HFFc6 (cell line): ENCODE data around the gene PARD3. TPM values are rescaled to one million over a fixed set of nuclear protein-coding genes. Genes with fewer than 3 reads are reported as not detected.
"Not testable (repeated sequence)": the region's sequence is repeated elsewhere in the genome, so short reads cannot be mapped to it uniquely, and the experiment has no call there.

Source experiments
- DNase-seq: peaks from one replicate; pipeline ENCODE4 v3.0.0-alpha.2; 2018
- H3K27ac Mint-ChIP-seq: 2 replicates; pipeline ENCODE4 v1.8.0; 2020; ENCODE audit warnings: mild to moderate bottlenecking, mixed read lengths
- H3K27me3 Mint-ChIP-seq: 2 replicates; pipeline ENCODE4 v1.8.0; 2021; ENCODE audit warnings: mild to moderate bottlenecking, moderate library complexity, mixed read lengths; ENCODE audit not compliant: insufficient read depth
- H3K36me3 Mint-ChIP-seq: 2 replicates; pipeline ENCODE4 v1.8.0; 2021; ENCODE audit warnings: low read depth, mixed read lengths
- H3K4me1 Mint-ChIP-seq: 2 replicates; pipeline ENCODE4 v1.8.0; 2020; ENCODE audit warnings: low read depth, mixed read lengths
- H3K4me3 Mint-ChIP-seq: 2 replicates; pipeline ENCODE4 v1.8.0; 2020; ENCODE audit warnings: mild to moderate bottlenecking, moderate library complexity, mixed read lengths
- H3K9me3 Mint-ChIP-seq: 2 replicates; pipeline ENCODE4 v1.8.0; 2020; ENCODE audit warnings: mild to moderate bottlenecking, mixed read lengths
- total RNA-seq, 6 experiments: library from RNA; stranded (reverse); fragmentation: NEBNext Ultra II Directional; extraction: Animal tissue kit (Norgen Biotek cat#: 25700); gene quantifications; 2 replicates in 1 of 6; 3 replicates in 5 of 6; pipeline ENCODE4 v1.2.3, GENCODE V29; 2021
- TF ChIP-seq, protein P1 (sequence below): fragments of 200-600 bp; sonication (generic); IDR thresholded peaks from 2 replicates; pipeline ENCODE4 v1.5.0; 2021; ENCODE audit warnings: antibody characterized with exemption, mild to moderate bottlenecking

PARD3 gene
- total RNA-seq, 6 experiments from 2014 or later, result 19.9 to 24.3 (median 23.1) TPM

DNA sequence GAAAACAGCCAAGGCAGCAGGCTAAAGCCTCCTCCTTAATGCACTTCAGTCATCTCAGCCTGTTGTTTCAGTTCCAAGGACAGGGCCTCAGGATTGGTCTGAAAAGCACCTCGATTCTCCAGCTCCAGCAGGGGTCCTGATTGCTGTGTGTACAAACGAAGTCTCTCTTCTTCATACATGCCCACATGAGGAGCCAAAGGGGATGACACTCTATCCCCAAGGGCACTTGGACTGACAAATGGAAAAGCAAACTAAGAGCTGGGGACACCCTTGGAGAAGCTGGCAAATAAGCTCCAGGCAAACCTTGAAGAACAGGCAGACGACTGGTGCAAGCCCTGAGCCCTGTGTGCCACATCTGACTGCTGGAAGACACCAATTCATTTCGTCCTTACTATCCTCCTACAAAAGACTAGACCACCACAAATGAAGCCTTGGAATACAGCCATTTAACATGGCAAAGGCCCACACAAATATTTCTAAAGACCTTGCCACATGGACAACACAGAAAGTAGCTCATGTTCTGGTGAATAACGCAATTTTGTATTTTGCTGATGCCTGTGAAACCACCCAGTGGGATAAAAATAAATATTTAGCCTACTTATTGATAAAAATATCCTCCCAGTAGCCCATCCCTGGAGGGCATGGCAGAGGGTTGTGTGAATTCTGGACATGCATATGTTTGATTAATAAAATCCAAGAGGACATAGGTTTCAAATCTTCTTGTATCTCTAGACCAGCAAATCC is 61.9 kb downstream of the PARD3 start:
- Mint-ChIP-seq H3K4me3 (no peak overlapping the region), H3K36me3 (no peaks in the 10 kb centered on the region), H3K27ac (no peak overlapping the region), H3K27me3 (peaks cover 2% of the 10 kb centered on the region; the same call in 1 of the 2 replicates), H3K9me3 (no peaks in the 10 kb centered on the region), H3K4me1 (peaks cover 36% of the 10 kb centered on the region)
- DNase-seq, result no peak
- TF ChIP-seq, protein P1, sequence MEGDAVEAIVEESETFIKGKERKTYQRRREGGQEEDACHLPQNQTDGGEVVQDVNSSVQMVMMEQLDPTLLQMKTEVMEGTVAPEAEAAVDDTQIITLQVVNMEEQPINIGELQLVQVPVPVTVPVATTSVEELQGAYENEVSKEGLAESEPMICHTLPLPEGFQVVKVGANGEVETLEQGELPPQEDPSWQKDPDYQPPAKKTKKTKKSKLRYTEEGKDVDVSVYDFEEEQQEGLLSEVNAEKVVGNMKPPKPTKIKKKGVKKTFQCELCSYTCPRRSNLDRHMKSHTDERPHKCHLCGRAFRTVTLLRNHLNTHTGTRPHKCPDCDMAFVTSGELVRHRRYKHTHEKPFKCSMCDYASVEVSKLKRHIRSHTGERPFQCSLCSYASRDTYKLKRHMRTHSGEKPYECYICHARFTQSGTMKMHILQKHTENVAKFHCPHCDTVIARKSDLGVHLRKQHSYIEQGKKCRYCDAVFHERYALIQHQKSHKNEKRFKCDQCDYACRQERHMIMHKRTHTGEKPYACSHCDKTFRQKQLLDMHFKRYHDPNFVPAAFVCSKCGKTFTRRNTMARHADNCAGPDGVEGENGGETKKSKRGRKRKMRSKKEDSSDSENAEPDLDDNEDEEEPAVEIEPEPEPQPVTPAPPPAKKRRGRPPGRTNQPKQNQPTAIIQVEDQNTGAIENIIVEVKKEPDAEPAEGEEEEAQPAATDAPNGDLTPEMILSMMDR, result no peak

DNA sequence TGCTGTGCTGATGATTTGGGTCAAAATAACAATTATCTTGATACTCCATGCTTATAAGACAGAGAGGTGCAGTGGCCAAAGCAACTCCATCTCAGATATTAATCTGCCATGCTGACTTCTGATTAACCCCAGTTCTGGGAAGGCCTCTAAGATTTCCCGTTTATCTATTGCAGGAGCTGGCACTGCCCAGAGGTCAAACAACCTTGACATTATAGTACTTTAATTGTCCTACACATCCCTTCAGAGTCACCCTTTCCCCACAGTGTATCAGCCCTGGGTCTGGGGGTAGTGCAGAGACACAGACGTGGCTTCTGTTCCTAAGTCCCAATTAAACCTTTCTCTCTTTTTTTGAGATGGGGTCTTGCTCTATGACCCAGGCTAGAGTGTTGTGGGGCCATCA is 63.8 kb downstream of the PARD3 start:
- no peak for DNase-seq
- Mint-ChIP-seq H3K9me3 (no peaks in the 10 kb centered on the region), H3K27me3 (no peaks in the 10 kb centered on the region; the same call in 1 of the 2 replicates), H3K27ac (no peak overlapping the region), H3K4me1 (peaks cover 19% of the 10 kb centered on the region), H3K36me3 (no peaks in the 10 kb centered on the region), H3K4me3 (no peak overlapping the region)
- TF ChIP-seq, protein P1, result no peak

DNA sequence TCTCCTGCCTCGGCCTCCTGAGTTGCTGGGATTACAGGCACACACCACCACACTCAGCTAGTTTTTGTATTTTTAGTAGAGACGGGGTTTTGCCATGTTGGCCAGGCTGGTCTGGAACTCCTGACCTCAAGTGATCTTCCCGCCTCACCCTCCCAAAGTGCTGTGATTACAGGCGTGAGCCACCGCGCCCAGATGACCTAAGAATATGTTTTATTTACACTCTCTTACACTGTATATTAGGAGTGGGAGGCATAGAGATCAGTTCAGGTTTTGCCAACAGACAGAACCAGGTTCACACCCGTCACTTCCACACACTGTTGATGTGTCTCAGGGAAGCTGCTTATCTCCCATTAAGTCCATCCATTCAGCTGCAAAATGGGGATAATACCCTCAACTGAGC is 64.3 kb downstream of the PARD3 start:
- H3K36me3 Mint-ChIP-seq, DNase-seq, H3K27me3 Mint-ChIP-seq, H3K9me3 Mint-ChIP-seq, H3K4me3 Mint-ChIP-seq, H3K27ac Mint-ChIP-seq: not testable (repeated sequence)
- peaks cover 18% of the 10 kb centered on the region for H3K4me1 Mint-ChIP-seq

DNA sequence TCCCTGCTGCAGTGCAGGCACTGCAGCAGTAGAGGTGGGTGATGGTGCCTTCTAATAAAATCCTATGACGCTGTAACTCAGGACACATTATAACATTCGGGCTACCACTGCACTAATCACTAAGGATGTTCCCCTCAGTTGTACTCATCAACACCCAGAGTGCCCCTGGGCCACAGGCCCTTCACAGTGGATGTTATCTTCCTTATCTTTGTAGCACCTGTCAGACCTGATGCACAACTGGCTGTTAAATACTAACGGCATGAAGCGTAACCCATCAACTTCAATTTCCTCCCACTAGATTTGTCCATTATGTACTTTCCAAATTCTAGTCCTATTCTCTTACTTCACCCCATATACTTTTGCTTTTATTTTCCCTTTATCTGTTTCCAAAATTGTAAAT is 66.3 kb downstream of the PARD3 start:
- Mint-ChIP-seq H3K4me3 (no peak overlapping the region), H3K27ac (no peak overlapping the region), H3K4me1 (peaks cover 13% of the 10 kb centered on the region), H3K36me3 (no peaks in the 10 kb centered on the region), H3K27me3 (no peaks in the 10 kb centered on the region; the same call in 1 of the 2 replicates), H3K9me3 (no peaks in the 10 kb centered on the region)
- DNase-seq, result no peak
- TF ChIP-seq, protein P1, result no peak

DNA sequence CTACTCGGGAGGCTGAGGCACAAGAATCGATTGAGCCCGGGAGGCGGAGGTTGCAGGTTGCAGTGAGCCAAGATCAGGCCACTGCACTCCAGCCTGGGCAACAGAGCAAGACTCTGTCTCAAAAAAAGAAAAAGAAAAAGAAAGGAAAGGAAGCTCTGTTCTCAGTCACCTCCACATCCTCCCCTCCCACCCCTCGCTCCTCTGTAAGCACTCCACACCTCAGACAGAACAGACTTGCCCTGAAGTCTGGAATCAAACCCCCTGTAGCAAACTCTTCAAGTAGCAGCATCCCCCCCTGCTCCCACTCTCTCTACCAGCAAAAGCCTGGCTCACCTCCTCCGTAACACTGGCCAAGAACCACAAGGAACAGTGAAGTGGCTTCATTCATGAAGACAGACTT is 66.7 kb downstream of the PARD3 start:
- Mint-ChIP-seq H3K4me1 (peaks cover 14% of the 10 kb centered on the region), H3K27me3 (no peaks in the 10 kb centered on the region; the same call in 1 of the 2 replicates), H3K27ac (no peak overlapping the region), H3K36me3 (peaks cover 2% of the 10 kb centered on the region), H3K4me3 (no peak overlapping the region), H3K9me3 (no peaks in the 10 kb centered on the region)
- DNase-seq, result no peak
- TF ChIP-seq, protein P1, result no peak

DNA sequence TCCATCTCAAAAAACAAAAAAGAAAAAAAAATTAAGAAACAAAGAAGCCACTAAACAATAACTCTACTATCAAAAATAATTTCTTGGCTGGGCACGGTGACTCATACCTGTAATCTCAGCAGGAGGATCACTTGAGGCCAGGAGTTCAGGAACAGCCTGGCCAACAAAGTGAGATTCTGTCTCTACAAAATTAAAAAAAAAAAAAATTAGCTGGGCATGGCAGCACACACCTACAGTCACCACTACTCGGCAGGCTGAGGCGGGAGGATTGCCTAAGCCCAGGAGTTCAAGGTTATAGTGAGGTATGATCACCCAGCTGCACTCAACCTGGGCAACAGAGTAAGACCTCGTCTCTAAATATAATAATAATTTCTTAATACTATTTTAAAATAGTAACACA is 69.0 kb downstream of the PARD3 start:
- no peaks in the 10 kb centered on the region; the same call in 1 of the 2 replicates for H3K27me3 Mint-ChIP-seq
- H3K4me1 Mint-ChIP-seq, result peaks cover 25% of the 10 kb centered on the region
- no peak for DNase-seq
- H3K9me3 Mint-ChIP-seq, result no peaks in the 10 kb centered on the region
- H3K4me3 Mint-ChIP-seq, result no peak overlapping the region
- H3K27ac Mint-ChIP-seq, result no peak overlapping the region
- TF ChIP-seq, protein P1, result no peak
- H3K36me3 Mint-ChIP-seq, result peaks cover 7% of the 10 kb centered on the region
